Measurements from ENCODE around the gene STAB1. TPM values are rescaled to one million over a fixed set of nuclear protein-coding genes. Genes with fewer than 3 reads are reported as not detected.

Gene STAB1
- 0.15 TPM in 1 of 2 replicates, not detected in the other for total RNA-seq (2014; rRNA removed; shearing (Covaris generic))

GRCh38 chr3:52494886-52495495, at the start of gene STAB1:
TSS of gene STAB1 (plus strand) at chr3:52495338. CDS start at chr3:52495414, 76 bp downstream.

DNA sequence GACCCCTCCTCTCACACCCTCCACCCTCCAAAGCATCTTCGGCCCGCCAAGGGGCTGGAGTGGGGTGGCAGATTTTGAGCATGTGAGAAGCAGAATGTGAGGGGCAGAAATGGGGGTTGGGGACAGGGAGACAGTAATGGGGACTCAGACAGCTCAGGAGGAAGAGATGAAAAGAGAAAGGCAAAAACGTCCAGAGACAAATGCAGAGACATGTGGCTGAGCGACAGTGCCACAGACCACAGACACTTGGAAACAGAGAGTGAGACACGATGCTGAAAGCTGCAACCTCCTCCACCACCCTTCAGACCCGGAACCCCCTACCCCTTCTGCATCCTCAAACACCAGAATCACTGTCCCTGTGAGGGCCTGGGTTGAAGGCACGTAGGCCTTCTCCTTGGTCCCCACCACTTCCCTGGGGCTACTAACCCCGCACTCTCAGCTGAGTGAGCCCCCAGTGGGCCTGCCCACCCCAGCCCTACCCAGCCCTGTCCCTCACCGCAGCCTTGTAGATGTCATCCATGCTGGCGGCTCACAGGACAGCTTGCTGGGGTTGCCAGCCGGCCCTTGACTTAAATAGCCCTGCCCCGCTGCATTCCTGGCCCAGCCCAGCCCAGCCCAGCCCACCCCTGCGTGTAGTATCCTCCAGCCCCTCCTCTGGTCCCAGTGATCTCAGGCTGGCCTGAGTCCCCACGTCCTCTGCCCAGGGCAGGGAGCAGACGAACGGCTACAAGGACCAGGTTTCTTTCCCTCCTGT, 41.5 kb upstream of the STAB1 start, which contains the start of gene TNNC1:
Gene TNNC1 (minus strand): TSS at position 546 of the 754 bp plus-strand sequence. CDS start 26 bp downstream, at position 520.

GRCh38 chr3:52455283-52456168, 39.6 kb upstream of the STAB1 start, which contains the start of gene NISCH:
TSS of gene NISCH (plus strand) at chr3:52455604. CDS start at chr3:52455642, 38 bp downstream.

DNA sequence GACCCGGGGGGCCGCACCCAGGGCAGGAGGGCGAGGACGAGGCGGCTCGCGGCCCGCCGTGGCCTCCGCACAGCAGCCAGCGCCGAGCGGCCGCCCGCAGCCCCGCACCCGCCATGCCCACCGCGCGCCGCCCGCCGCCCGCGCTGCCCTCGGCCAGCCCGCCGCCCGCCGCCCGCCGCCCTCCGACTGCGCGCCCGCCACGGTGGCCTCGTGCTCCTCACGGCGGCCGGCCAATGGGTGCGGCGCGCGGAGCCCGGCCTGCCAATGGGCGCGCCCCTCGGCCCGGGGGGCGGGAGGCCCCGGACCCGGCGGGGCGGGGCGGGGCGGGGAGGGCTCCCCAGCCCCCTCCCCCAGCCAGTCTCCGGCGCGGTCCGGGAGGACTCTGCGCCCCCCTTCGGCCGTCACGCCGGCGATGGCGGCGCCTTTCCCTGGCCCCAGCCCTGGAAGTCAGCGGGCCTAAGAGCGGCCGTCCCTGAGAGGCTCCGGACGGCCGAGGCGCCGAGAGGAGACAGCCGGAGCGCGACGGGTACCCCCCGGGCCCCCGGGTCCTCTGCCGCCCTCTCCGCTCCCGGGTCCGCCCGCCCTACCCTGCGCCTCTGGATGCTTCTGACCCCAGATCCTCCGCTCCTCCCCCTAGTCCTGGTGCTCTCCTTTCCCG, 38.6 kb downstream of the STAB1 start, which contains the start of gene NT5DC2:
Gene NT5DC2 (minus strand): TSS at position 235 of the 658 bp plus-strand sequence. CDS start 120 bp downstream, at position 115.

GRCh38 chr3:52536369-52537164, 41.4 kb downstream of the STAB1 start, which contains the start of gene UQCC5:
TSS of gene UQCC5 (plus strand) at chr3:52536605. CDS start at chr3:52536756, 151 bp downstream.

Small RNAs within 50 kb of the gene (small RNA-seq; reads per million reads assigned to genes)
- gene RNU6-856P: not detected
- not detected for gene RNU6ATAC16P

Other genes starting within 250 kb of the STAB1 start
- gene PPM1M, start 249.6 kb upstream of the STAB1 start, total RNA-seq (2014; rRNA removed; shearing (Covaris generic)): 16.3 and 17.4 TPM in 2 replicates
- 31.2 and 32.3 TPM in 2 replicates for gene WDR82, start 216.7 kb upstream of the STAB1 start, total RNA-seq (2014; rRNA removed; shearing (Covaris generic))
- gene GLYCTK, start 207.5 kb upstream of the STAB1 start, total RNA-seq (2014; rRNA removed; shearing (Covaris generic)): 17.6 and 22.7 TPM in 2 replicates
- 6.9 and 8.1 TPM in 2 replicates for gene DNAH1, start 179.0 kb upstream of the STAB1 start, total RNA-seq (2014; rRNA removed; shearing (Covaris generic))
- 72.0 and 95.9 TPM in 2 replicates for gene BAP1, start 85.3 kb upstream of the STAB1 start, total RNA-seq (2014; rRNA removed; shearing (Covaris generic))
- gene PHF7, start 84.7 kb upstream of the STAB1 start, total RNA-seq (2014; rRNA removed; shearing (Covaris generic)): 6.6 and 10.2 TPM in 2 replicates
- gene SEMA3G, start 50.2 kb upstream of the STAB1 start, total RNA-seq (2014; rRNA removed; shearing (Covaris generic)): 1.2 and 1.8 TPM in 2 replicates
- gene TNNC1, start 41.3 kb upstream of the STAB1 start, total RNA-seq (2014; rRNA removed; shearing (Covaris generic)): 1.1 and 1.5 TPM in 2 replicates
- 36.5 and 41.2 TPM in 2 replicates for gene NISCH, start 39.7 kb upstream of the STAB1 start, total RNA-seq (2014; rRNA removed; shearing (Covaris generic))
- gene NT5DC2, start 38.5 kb downstream of the STAB1 start, total RNA-seq (2014; rRNA removed; shearing (Covaris generic)): 46.1 and 59.3 TPM in 2 replicates
- 27.8 and 29.5 TPM in 2 replicates for gene UQCC5, start 41.3 kb downstream of the STAB1 start, total RNA-seq (2014; rRNA removed; shearing (Covaris generic))
- 35.8 and 45.3 TPM in 2 replicates for gene PBRM1, start 190.6 kb downstream of the STAB1 start, total RNA-seq (2014; rRNA removed; shearing (Covaris generic))
- gene GNL3, start 190.7 kb downstream of the STAB1 start, total RNA-seq (2014; rRNA removed; shearing (Covaris generic)): 286 and 339 TPM in 2 replicates
- gene GLT8D1, start 210.5 kb downstream of the STAB1 start, total RNA-seq (2014; rRNA removed; shearing (Covaris generic)): 68.8 and 79.7 TPM in 2 replicates
- 121 and 129 TPM in 2 replicates for gene SPCS1, start 210.8 kb downstream of the STAB1 start, total RNA-seq (2014; rRNA removed; shearing (Covaris generic))

Measured in A375 (cell line).